K562 (cell line): ENCODE results near the gene CTIF. TPM values are rescaled to one million over a fixed set of nuclear protein-coding genes. Genes with fewer than 3 reads are reported as not detected.

Experiments
- CTBP1 ChIP-seq: fragments of 450-650 bp; IDR thresholded peaks from 2 replicates; pipeline ENCODE4 v1.6.1; 2016; ENCODE audit warnings: borderline replicate concordance
- FOXM1 ChIP-seq, 2 experiments: fragments of 450-650 bp in 1 of 2; sonication (generic) in 1 of 2; formaldehyde crosslinking in 1 of 2; IDR thresholded peaks; 2 replicates each; pipeline versions ENCODE4 v1.6.1 to v1.9.0; 2017 to 2022; ENCODE audit warnings: low read depth in 2 of 2, mild to moderate bottlenecking in 2 of 2, missing genetic modification reagents in 1 of 2, moderate library complexity in 1 of 2
- GABPA ChIP-seq: fragments of 200-800 bp; sonication (Bioruptor generic); conservative IDR thresholded peaks from 2 replicates; pipeline ENCODE4 v1.6.1; 2016; ENCODE audit warnings: low read depth, missing genetic modification characterization, missing compliant biosample characterization
- NONO ChIP-seq, 2 experiments: fragments of 200-400 bp in 1 of 2; fragments of 450-650 bp in 1 of 2; formaldehyde crosslinking in 1 of 2; IDR thresholded peaks; 2 replicates each; pipeline ENCODE4 v1.6.1; 2017; ENCODE audit warnings: low read depth in 2 of 2, mild to moderate bottlenecking in 2 of 2, moderate library complexity in 2 of 2, low read length in 1 of 2
- PHF8 ChIP-seq: fragments of 200-600 bp; sonication (generic); IDR thresholded peaks from 2 replicates; pipeline ENCODE4 v1.6.1; 2012; ENCODE audit warnings: mixed run types, mild to moderate bottlenecking, inconsistent platforms, low read length, moderate library complexity, borderline replicate concordance
- PURB ChIP-seq: sonication (generic); formaldehyde crosslinking; IDR thresholded peaks from 2 replicates; pipeline ENCODE4 v1.9.0; 2021; ENCODE audit warnings: low read depth, mild to moderate bottlenecking, missing genetic modification reagents
- RCOR1 ChIP-seq, 2 experiments: IDR thresholded peaks; 2 replicates each; pipeline ENCODE4 v1.6.1; 2012; ENCODE audit warnings: low read depth in 2 of 2, low read length in 2 of 2, borderline replicate concordance in 1 of 2, improper control_type of control experiment in 1 of 2
- REST ChIP-seq, 2 experiments: fragments of 450-650 bp; formaldehyde crosslinking in 1 of 2; IDR thresholded peaks; 2 replicates each; pipeline versions ENCODE4 v1.4.0 to v1.6.1; 2014 to 2020; ENCODE audit warnings: mild to moderate bottlenecking in 2 of 2, borderline replicate concordance in 1 of 2, low read depth in 1 of 2
- ZFX ChIP-seq: sonication (generic); formaldehyde crosslinking; IDR thresholded peaks from 2 replicates; pipeline ENCODE4 v1.8.0; 2022; ENCODE audit warnings: mild to moderate bottlenecking, missing genetic modification reagents, moderate library complexity
- ZKSCAN8 ChIP-seq: fragments of 200-800 bp; sonication (Bioruptor generic); IDR thresholded peaks from 2 replicates; pipeline ENCODE4 v1.6.1; 2016; ENCODE audit warnings: missing genetic modification characterization, missing compliant biosample characterization
- ZNF324 ChIP-seq: fragments of 250-450 bp; sonication (Bioruptor Pico); IDR thresholded peaks from 2 replicates; pipeline ENCODE4 v1.4.0; 2020; ENCODE audit warnings: mild to moderate bottlenecking
- polyA plus RNA-seq, 8 experiments: library from polyadenylated mRNA; depleted of rRNA in 4 of 8; stranded (reverse) in 5 of 8; unstranded in 3 of 8; fragments of >200 nt; fragmentation: Nextera tagmentation in 2 of 8; fragmentation: Illumina TruSeq in 1 of 8; extraction: Ambion mirVana in 2 of 8; extraction: Trizol in 1 of 8; gene quantifications; 2 replicates each; pipeline versions ENCODE4 v1.2.1 to v1.2.3, GENCODE V29; 2011 to 2014; ENCODE audit warnings: inconsistent platforms in 1 of 8, missing spikeins in 1 of 8
- total RNA-seq, 7 experiments: library from RNA; depleted of rRNA in 6 of 7; stranded (reverse); fragments of >200 nt in 6 of 7; fragmentation: Illumina TruSeq in 2 of 7; extraction: Trizol in 2 of 7; gene quantifications; 2 replicates each; pipeline versions ENCODE4 v1.2.1 to v1.2.3, GENCODE V29; 2011 to 2021; ENCODE audit warnings: low replicate concordance in 1 of 7
- TF ChIP-seq, protein P1 (sequence below), 3 experiments: IDR thresholded peaks in 2 of 3; conservative IDR thresholded peaks in 1 of 3; 2 replicates each; pipeline ENCODE4 v1.5.1; 2011 to 2012; ENCODE audit warnings: low read length in 3 of 3, mild to moderate bottlenecking in 3 of 3, control low read depth in 2 of 3, improper control_type of control experiment in 1 of 3, inconsistent platforms in 1 of 3, low read depth in 1 of 3, mixed read lengths in 1 of 3, moderate library complexity in 1 of 3; ENCODE audit not compliant: insufficient read depth in 2 of 3
- TF ChIP-seq, protein P2 (sequence below): fragments of 250-450 bp; sonication (Bioruptor Pico); IDR thresholded peaks from 2 replicates; pipeline ENCODE4 v1.9.0; 2021; ENCODE audit warnings: mild to moderate bottlenecking, inconsistent platforms

CTIF gene
- total and polyA plus RNA-seq, 9 of the 15 experiments (the other 6 are each of a cell fraction or from before 2014, with no cell fraction given): 0.17 to 11.5 (median 2.2) TPM

DNA sequence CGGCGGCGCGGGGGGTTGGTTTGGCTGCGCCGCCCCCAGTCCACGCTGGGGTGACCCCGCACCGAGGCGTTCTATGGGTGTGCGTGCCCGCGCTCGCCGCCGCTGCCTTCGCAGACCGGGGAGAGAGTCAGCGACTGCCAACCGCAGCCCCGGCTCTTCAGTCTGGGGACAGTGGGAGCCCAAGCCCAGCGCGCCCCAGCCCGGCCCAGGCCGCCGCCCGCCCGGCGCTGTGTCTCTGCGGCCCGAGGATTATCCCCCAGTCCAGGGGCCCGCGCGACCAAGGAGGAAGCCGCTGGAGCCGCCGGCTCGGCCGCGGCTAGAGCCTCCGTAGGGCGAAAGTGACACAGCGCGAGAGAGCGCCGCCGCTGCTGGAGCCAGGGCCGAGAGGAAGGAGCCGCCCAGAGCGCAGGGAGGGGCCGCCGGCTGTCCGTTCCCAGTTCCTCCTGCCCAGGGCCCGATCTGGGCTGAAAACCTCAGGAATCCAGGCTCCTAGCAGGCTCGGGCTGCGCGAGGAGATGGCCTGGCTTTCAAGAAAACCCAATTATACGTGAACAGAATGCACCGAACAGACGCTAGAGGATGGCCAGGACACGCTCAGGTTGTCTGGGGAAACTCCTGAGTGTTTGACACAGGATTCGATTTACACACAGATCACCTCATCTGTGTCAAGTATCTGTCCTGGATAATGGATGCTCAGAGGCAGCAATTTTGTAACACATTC, 2.4 kb downstream of the CTIF start (continued):
- TF ChIP-seq, protein P1, sequence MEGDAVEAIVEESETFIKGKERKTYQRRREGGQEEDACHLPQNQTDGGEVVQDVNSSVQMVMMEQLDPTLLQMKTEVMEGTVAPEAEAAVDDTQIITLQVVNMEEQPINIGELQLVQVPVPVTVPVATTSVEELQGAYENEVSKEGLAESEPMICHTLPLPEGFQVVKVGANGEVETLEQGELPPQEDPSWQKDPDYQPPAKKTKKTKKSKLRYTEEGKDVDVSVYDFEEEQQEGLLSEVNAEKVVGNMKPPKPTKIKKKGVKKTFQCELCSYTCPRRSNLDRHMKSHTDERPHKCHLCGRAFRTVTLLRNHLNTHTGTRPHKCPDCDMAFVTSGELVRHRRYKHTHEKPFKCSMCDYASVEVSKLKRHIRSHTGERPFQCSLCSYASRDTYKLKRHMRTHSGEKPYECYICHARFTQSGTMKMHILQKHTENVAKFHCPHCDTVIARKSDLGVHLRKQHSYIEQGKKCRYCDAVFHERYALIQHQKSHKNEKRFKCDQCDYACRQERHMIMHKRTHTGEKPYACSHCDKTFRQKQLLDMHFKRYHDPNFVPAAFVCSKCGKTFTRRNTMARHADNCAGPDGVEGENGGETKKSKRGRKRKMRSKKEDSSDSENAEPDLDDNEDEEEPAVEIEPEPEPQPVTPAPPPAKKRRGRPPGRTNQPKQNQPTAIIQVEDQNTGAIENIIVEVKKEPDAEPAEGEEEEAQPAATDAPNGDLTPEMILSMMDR (IDR thresholded peaks at IDR 0.05 in 2 of 3, conservative IDR thresholded peaks at IDR 0.05 in 1 of 3; ENCODE audit: insufficient read depth in 2 of 3, low read depth in 1 of 3, low read length in 3 of 3): 0 out of 6 replicates have a peak, but pooled peaks of 1 of the 3 experiments have one; percentile 12
- TF ChIP-seq PURB (CRISPR knock-in tag): no peak
- peak; percentile 80 for TF ChIP-seq ZFX (CRISPR knock-in tag)
- TF ChIP-seq PHF8: peak; percentile 36; the same call in 1 of the 2 replicates
- peak in 1 of 2 experiments; percentile 63; a peak in 2 of 4 replicates for TF ChIP-seq NONO (IDR thresholded peaks at IDR 0.05; ENCODE audit: low read depth in 2 of 2, low read length in 1 of 2)
- peak; percentile 53 for TF ChIP-seq CTBP1
- TF ChIP-seq, protein P2, sequence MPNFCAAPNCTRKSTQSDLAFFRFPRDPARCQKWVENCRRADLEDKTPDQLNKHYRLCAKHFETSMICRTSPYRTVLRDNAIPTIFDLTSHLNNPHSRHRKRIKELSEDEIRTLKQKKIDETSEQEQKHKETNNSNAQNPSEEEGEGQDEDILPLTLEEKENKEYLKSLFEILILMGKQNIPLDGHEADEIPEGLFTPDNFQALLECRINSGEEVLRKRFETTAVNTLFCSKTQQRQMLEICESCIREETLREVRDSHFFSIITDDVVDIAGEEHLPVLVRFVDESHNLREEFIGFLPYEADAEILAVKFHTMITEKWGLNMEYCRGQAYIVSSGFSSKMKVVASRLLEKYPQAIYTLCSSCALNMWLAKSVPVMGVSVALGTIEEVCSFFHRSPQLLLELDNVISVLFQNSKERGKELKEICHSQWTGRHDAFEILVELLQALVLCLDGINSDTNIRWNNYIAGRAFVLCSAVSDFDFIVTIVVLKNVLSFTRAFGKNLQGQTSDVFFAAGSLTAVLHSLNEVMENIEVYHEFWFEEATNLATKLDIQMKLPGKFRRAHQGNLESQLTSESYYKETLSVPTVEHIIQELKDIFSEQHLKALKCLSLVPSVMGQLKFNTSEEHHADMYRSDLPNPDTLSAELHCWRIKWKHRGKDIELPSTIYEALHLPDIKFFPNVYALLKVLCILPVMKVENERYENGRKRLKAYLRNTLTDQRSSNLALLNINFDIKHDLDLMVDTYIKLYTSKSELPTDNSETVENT (CRISPR knock-in tag): peak; percentile 7; the same call in 1 of the 2 replicates
- TF ChIP-seq GABPA: peak; percentile 26; the same call in 1 of the 2 replicates
- no peak for TF ChIP-seq FOXM1 (IDR thresholded peaks at IDR 0.05; ENCODE audit: low read depth)
- no peak for TF ChIP-seq FOXM1 (CRISPR knock-in tag; IDR thresholded peaks at IDR 0.05; ENCODE audit: low read depth)
- no peak for TF ChIP-seq ZKSCAN8 (CRISPR knock-in tag)
- no peak; a peak in 1 of 4 replicates for TF ChIP-seq RCOR1 (IDR thresholded peaks at IDR 0.05; ENCODE audit: borderline replicate concordance in 1 of 2, low read depth in 2 of 2, low read length in 2 of 2)
- TF ChIP-seq REST (IDR thresholded peaks at IDR 0.05; ENCODE audit: borderline replicate concordance): 0 out of 2 replicates have a peak, but pooled peaks have one; percentile 1
- TF ChIP-seq REST (CRISPR knock-in tag; IDR thresholded peaks at IDR 0.05; ENCODE audit: low read depth): no peak
- TF ChIP-seq ZNF324 (CRISPR knock-in tag): no peak
